Measurements from ENCODE around the gene NT5DC4. TPM values are rescaled to one million over a fixed set of nuclear protein-coding genes. Genes with fewer than 3 reads are reported as not detected.

The NT5DC4 gene
- total RNA-seq, 2 experiments from 2014 or later: not detected

GRCh38 chr2:112693596-112693995 is 27.2 kb upstream of the NT5DC4 start:
- POLR2A ChIA-PET: interaction anchor here (1.0 kb wide), 1 partner anchor 62 kb away, joined by 3 read pairs; no protein-coding TSS in a partner anchor

GRCh38 chr2:112694182-112694581 is 26.6 kb upstream of the NT5DC4 start:
- ChIA-PET CTCF (interaction anchor here (0.7 to 1.2 kb wide), 2 partner anchors 11 to 68 kb away, joined by 3 to 4 read pairs; no protein-coding TSS in a partner anchor), POLR2A (no interaction called here)

More at GRCh38 chr2:112693596-112693995, 27.2 kb upstream of the NT5DC4 start:
- CTCF ChIA-PET: interaction anchor here (0.7 to 2.0 kb wide), 3 partner anchors 10 to 67 kb away, joined by 3 to 5 read pairs (median 4); partner anchors contain the start of gene SLC20A1

GRCh38 chr2:112698834-112699515 is 21.8 kb upstream of the NT5DC4 start:
- POLR2A ChIA-PET: no interaction called here
- CTCF ChIA-PET: interaction anchor here (0.6 to 1.4 kb wide), 2 partner anchors 42 to 98 kb away, joined by 3 to 4 read pairs; no protein-coding TSS in a partner anchor

GRCh38 chr2:112699984-112700667 is 20.7 kb upstream of the NT5DC4 start:
- ChIA-PET CTCF (interaction anchor here (1.4 to 2.4 kb wide), 2 partner anchors 8 to 100 kb away, joined by 4 to 6 read pairs; no protein-coding TSS in a partner anchor), POLR2A (no interaction called here)

GRCh38 chr2:112701052-112701451 is 19.8 kb upstream of the NT5DC4 start:
- ChIA-PET CTCF (interaction anchor here (2.4 kb wide), 1 partner anchor 9 kb away, joined by 6 read pairs; no protein-coding TSS in a partner anchor), POLR2A (no interaction called here)

- POLR2A ChIA-PET: no interaction called here
These were observed 17.1 kb upstream of the NT5DC4 start for GRCh38 chr2:112703684-112704083.

GRCh38 chr2:112705575-112705974 is 15.2 kb upstream of the NT5DC4 start:
- ChIA-PET CTCF (interaction anchor here (1.5 kb wide), 2 partner anchors 14 to 106 kb away, joined by 3 read pairs; no protein-coding TSS in a partner anchor), POLR2A (no interaction called here)

More at GRCh38 chr2:112703684-112704083, 17.1 kb upstream of the NT5DC4 start:
- CTCF ChIA-PET: no interaction called here

GRCh38 chr2:112706170-112706664 is 14.6 kb upstream of the NT5DC4 start:
- CTCF ChIA-PET: interaction anchor here (1.4 to 2.8 kb wide), 3 partner anchors 14 to 106 kb away, joined by 3 to 22 read pairs (median 5); no protein-coding TSS in a partner anchor

GRCh38 chr2:112706947-112707346 is 13.9 kb upstream of the NT5DC4 start:
- ChIA-PET CTCF (interaction anchor here (1.3 to 2.8 kb wide), 5 partner anchors 14 to 107 kb away, joined by 3 to 22 read pairs (median 4); no protein-coding TSS in a partner anchor), POLR2A (interaction anchor here (0.6 kb wide), 1 partner anchor 390 kb away, joined by 4 read pairs; no protein-coding TSS in a partner anchor)

More at GRCh38 chr2:112706170-112706664, 14.6 kb upstream of the NT5DC4 start:
- POLR2A ChIA-PET: interaction anchor here (0.6 kb wide), 1 partner anchor 389 kb away, joined by 4 read pairs; no protein-coding TSS in a partner anchor

- ChIA-PET POLR2A (interaction anchor here (0.6 kb wide), 1 partner anchor 59 kb away, joined by 4 read pairs; no protein-coding TSS in a partner anchor), CTCF (interaction anchor here (2.8 kb wide), 1 partner anchor 17 kb away, joined by 22 read pairs; no protein-coding TSS in a partner anchor)
These were observed 11.9 kb upstream of the NT5DC4 start for GRCh38 chr2:112708968-112709367.

GRCh38 chr2:112709703-112710102 is 11.1 kb upstream of the NT5DC4 start:
- CTCF ChIA-PET: no interaction called here
- POLR2A ChIA-PET: no interaction called here

GRCh38 chr2:112710956-112711750 is 9.7 kb upstream of the NT5DC4 start:
- POLR2A ChIA-PET: no interaction called here

GRCh38 chr2:112712465-112712864 is 8.4 kb upstream of the NT5DC4 start:
- ChIA-PET POLR2A (no interaction called here), CTCF (interaction anchor here (0.5 to 1.1 kb wide), 2 partner anchors 11 to 97 kb away, joined by 3 to 4 read pairs; no protein-coding TSS in a partner anchor)

More at GRCh38 chr2:112710956-112711750, 9.7 kb upstream of the NT5DC4 start:
- CTCF ChIA-PET: no interaction called here

GRCh38 chr2:112712903-112713584 is 7.8 kb upstream of the NT5DC4 start:
- ChIA-PET POLR2A (no interaction called here), CTCF (interaction anchor here (1.1 to 1.3 kb wide), 2 partner anchors 11 to 14 kb away, joined by 3 read pairs; no protein-coding TSS in a partner anchor)

- ChIA-PET CTCF (interaction anchor here (1.1 to 1.3 kb wide), 2 partner anchors 10 to 13 kb away, joined by 3 read pairs; no protein-coding TSS in a partner anchor), POLR2A (no interaction called here)
These were observed 7.3 kb upstream of the NT5DC4 start for GRCh38 chr2:112713585-112713925.

- CTCF ChIA-PET: interaction anchor here (1.3 kb wide), 1 partner anchor 13 kb away, joined by 3 read pairs; no protein-coding TSS in a partner anchor
- POLR2A ChIA-PET: no interaction called here
These were observed 6.9 kb upstream of the NT5DC4 start for GRCh38 chr2:112713926-112714325.

- CTCF ChIA-PET: no interaction called here
- POLR2A ChIA-PET: no interaction called here
These were observed 6.5 kb upstream of the NT5DC4 start for GRCh38 chr2:112714331-112714730.
